CMK (cell line): ENCODE results near the gene ZWINT.

Experiments used
- DNase-seq: peaks from one replicate; pipeline ENCODE4 v3.0.0-alpha.2; 2010; ENCODE audit warnings: low read depth

Gene ZWINT, protein sequence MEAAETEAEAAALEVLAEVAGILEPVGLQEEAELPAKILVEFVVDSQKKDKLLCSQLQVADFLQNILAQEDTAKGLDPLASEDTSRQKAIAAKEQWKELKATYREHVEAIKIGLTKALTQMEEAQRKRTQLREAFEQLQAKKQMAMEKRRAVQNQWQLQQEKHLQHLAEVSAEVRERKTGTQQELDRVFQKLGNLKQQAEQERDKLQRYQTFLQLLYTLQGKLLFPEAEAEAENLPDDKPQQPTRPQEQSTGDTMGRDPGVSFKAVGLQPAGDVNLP

DNA sequence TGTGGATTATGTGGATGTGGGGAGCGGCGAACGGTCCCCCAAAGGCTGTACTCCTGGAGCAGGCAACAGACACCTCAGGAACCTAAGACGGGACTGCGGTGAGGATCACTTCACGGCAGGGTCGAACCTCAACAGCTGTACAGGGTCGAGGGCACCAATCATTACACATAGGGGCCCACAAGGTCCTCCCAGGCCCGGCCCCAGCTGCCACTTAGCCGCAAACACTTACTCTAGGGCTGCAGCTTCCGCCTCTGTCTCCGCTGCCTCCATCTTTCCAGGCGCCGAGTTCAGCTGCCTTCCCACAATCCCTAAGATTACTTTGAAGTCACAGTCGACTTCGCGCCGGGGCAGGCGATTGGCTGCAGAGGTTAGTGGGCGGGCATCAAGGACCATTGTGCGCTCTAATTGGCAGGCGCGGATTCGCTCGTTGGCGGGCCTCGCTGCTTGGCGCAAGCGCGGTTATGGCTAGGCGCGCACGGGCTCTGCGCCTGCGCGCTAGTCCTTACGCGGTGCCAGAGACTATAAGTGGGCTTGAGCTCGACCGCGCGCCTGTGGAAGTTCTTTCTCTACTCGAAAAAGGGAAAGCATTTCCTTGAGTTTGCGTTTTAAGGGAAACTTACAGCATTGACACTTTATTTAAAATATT is at the start of gene ZWINT:
Gene ZWINT, minus strand, starts transcription at position 293 of the 646 bp plus-strand sequence. Its CDS starts 23 bp downstream, at position 270.
- DNase-seq = peak; percentile 88

DNA sequence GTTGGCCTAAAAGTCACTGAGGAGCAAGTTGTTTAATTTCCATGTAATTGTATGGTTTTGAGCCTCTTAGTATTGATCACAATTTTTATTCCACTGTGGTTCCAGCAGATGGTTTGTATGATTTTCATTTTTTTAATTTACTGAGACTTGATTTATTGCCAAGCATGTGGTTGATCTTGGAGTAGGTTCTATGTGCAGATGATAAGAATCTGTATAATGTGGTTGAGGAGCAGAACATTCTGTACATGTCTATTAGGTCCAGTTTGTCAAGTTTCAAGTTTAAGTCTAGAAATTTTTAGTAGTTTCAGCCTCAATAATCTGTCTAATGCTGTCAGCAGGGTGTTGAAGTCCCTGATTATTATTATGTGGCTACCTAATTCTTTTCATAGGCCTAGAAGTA is 22.7 kb upstream of the ZWINT start:
- DNase-seq = no peak

DNA sequence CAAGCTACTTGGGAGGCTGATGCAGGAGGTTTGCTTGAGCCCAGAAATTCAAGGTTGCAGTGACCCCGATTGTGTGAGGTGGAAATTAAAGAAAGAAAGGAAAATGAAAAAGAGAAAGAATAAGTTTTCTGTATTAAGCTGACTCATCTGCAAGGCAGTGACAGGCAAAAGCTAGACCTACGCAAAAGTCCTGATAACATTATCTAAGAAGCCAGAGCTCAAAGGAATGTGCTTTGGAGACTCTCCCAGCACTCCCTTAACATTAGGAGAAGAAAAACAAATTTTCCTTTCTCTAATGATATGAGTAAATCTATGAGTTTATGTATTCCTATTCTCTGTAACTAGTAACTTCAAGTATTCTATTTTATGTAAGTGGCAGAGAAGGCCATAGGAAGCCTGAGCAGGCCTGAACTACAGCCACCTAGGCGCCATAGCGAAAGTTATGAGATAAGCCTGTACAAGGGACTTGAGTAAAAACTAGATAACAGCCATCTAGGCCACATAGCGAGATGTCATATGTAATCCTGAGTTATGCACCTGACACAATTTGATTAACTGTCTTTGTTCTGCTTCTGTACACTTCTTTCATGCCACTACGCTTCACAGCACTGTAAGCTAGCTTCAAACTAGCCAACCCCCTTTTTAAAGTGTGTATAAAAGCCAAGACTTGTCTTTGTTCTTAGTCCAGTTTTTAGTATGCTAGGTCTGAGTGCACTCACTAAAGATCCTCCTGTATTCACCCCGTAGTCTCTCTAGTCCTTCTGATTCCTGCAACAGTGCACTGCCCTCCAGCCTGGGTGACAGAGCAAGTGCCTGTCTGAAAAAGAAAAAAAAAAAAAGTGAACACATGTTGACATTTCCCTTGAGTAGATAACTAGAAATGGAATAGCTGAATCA is 9.4 kb upstream of the ZWINT start:
- DNase-seq = peak; percentile 15

DNA sequence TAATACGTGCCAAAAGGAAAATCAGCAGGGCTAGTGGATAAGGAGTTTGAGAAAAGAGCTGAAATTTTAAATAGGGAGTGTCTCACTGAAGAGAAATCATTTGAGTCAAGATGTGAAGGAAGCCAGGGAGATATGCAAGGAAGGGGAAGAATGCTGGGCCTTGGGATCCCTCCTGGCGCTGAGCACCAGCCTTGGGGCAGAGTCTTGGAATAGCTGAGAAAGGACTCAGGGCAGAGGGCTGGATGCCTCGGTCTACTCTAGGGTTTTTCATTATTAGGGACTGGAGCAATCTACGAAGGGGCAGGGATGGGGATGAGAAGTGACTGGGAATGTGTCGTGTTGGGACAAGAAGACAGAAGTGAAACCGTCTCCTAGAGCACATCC is 484 bp downstream of the ZWINT start:
- no peak for DNase-seq

DNA sequence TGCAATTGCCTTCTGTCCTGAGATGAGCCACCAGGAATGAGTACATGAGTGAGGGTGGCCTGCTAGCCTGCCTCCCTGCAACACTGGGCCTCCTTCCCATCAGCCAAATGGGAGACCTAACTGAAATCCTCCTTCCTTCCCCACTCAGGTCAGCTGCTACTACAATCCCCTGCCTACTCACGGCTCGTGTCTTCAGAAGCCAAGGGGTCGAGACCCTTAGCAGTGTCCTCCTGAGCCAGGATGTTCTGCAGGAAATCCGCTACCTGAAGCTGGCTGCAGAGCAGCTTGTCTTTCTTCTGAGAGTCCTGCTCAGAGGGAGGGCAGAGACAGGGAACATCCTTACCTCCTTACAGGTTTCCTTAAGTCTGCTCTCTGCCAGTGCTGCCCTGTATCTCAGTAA is 1.2 kb downstream of the ZWINT start:
- no peak for DNase-seq

DNA sequence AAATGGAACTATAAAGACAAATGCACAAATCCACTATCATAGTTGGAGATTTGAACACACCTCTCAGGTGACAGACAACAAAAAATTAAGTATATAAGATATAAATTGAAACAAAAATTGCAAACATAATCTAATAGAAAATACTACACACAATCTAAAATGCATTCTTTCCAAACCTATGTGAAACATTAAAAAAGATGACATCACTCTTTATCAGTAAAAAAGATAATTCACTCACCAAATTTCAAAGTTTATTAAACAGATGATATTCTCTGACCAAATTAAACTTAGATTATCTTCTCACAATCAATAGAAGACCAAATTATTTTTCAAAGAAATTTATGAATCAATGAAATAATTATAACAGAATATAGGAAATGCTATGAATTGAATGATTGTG is 4.0 kb downstream of the ZWINT start:
- DNase-seq = no peak

DNA sequence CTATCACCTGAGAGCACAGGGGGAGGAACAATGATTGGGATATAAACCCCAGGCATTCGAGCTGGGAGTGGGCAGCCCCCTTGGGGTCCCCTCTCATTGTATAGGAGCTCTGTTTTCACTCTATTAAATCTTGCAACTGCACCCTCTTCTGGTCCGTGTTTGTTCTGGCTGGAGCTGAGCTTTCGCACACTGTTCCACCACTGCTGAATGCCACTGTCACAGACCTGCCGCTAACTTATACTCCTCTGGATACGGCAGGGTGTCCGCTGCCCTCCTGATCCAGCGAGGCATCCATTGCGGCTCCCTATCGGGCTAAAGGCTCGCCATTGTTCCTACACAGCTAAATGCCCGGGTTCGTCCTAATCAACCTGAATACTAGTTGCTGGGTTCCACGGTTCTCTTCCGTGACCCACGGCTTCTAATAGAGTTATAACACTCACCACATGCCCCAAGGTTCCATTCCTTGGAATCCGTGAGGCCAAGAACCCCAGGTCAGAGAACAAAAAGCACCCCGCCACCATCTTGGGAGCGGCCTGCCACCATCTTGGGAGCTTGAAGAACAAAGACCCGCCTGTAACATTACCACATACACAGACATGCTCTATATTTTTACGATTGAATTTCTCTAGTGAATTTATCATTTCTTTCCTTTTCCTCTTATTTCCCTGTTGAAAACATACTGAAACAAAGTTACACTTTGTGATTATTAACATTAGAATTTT is 9.0 kb downstream of the ZWINT start:
- DNase-seq = no peak

DNA sequence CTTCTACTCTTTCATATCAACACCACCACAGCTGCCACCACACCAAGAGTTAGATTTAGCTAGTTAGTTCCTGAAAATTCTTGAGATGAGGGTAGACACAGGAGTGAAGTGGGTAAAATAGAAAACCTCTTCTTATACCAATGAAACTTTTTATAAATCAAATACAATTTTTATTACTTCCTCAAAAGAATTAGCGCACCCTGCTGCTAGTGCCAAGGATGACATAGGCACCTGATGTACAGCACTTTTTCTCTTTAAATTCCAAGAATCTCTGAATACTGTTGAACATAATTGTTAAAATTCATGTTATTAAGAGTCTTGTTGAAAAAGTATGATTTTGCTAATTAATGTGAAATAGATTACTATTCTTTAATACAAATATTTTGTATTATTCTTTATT is 11.4 kb downstream of the ZWINT start:
- no peak for DNase-seq

DNA sequence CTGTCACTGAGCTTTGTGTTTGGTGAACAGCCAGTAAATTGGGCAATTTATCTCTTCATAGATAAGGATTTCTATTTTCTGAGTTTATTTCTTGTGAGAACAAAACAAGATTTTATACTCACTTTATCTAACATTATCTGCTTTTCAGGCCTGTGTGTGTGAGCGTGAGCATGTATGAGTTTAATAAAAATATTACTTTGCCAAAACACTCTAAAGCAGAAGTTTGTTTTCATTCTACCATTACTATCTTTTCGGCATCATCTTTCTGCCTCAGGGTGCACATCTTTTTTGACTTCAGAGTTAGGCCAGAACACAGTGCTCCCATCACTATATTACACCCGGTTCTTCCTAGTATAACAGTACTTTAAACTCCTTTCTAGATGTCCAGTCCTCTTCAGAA is 13.0 kb downstream of the ZWINT start:
- no peak for DNase-seq

DNA sequence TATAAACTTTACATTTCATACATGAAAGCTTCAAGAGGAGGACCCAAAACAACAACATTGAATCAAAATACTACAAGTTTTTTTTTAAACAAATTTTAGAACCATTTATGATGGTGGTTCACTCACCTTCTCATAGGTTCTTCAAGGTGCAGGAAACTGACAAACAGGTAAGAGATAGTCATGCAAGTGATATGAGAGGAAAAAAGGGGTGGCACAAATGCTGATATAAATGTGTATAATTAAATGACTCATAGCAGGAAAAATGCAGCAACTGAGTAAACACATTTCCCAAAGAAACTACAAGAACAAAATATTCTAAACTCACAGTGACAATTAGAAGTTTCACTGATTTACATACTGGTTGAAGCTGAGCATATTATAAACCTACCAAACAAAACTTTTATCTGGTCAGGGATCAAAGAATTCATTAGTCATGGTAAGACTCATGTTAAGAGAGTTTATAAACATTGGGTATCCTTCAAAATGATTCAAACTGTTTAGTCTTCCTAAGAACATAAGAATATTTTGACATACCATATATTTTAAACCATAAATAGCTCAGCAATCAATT is 14.1 kb downstream of the ZWINT start:
- DNase-seq = no peak

DNA sequence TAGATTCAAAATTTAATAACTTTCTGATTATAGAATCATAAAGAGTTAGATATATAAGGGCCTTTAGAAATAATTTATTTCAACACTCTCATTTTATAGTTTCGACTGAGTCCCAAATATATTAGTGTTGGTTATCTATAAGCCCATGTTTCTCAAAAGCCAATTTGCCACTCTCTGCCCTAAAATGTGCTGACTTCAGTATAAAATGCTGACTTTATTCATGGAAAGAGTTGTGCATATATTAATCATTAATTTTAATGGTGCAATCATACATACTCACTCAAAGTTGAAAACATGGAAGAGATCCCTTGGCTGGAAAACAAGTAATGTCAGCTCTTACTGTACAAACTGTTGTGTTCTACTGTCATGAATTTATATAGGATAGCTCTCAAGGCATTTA is 19.4 kb downstream of the ZWINT start:
- DNase-seq = no peak

DNA sequence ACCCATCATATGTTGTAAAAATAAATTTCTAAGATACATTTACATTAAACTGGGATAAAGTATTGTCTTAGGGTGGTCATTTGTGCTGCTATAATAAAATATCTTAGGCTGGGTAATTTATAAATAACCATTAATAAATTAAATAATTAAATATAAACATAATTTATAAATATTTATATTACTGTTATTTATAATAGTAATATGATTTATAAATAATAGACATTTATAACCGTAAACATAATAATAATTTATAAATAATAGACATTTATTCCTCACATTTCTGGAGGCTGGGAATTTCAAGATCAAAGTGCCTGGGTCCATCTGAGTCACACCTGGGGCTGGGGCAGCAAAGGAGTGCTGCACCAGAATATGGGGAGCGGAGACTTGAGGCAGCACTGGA is 31.1 kb downstream of the ZWINT start:
- DNase-seq = no peak

DNA sequence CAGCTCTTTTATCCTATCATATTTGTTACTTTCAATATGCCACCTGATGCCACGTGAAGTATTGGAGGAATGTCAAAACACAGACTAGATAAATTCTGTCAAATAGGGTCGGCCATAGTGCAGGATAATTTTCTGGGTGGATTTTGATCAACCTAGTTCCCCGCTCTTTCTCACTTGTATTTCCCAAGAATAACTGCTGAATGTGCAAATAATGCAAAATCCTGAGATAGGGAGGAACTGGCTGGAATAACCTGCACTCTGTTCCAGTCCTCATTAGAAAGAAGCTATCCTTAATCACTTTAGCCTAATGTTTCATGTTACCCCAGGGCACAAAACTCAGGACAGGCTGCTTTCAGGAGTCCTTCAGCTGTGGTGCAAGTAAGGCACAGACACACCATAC is 33.9 kb downstream of the ZWINT start:
- DNase-seq = no peak

DNA sequence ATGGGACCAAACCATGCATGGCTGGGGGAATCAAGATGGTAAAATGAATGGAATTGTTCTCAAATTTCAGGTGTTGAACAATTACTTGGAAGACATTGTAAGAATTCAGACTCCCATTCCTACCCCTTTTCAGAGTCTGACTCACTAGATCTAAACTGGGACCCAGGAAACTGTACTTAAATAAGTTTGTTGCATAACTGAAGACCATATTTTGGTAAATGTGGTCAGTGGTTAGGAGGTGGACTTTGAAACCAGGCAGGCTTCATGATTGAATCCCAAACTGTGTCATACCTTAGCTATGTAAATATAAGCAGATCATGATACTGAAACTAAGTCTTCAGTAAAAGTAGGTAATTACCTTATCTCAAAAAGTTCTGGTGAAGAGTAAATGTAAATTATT is 41.7 kb downstream of the ZWINT start:
- no peak for DNase-seq

DNA sequence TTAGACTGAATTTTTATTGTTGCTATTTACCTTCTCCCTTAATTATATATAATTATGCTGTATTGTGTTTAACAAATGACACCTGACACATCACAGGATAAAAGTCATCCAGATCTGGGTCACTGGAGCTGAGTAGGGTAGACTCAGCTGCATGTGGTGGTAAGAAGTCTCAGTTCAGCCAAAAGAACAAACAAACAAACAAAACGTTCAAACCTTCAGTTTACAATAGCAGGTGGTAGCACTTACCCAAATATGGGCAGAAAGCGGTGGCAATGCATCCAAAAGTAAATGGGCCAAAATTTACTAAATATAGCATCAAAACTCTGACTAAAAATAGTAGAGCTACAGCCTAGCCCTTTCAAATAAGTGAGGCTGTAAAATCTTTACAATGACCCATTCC is 42.2 kb downstream of the ZWINT start:
- no peak for DNase-seq

DNA sequence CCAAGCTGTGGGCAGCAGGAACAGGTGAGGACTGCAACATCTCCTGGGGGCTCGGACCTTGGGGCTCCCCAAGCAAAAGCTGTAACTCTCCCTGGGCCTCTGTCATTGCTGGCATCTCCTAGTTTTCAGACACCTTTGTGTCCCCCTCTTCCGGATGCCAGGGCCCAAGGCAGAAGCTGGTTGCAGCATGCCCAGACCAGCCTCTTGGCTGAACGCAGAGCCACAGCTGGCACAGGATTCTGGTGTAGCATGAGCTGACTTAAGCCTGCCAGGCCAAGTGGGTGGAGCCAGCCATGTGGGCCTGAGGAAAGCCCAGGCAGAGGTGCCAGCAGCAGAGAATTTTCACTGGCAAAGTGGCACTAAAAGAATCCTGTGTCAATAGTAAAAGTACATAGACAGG is 43.5 kb downstream of the ZWINT start:
- no peak for DNase-seq

DNA sequence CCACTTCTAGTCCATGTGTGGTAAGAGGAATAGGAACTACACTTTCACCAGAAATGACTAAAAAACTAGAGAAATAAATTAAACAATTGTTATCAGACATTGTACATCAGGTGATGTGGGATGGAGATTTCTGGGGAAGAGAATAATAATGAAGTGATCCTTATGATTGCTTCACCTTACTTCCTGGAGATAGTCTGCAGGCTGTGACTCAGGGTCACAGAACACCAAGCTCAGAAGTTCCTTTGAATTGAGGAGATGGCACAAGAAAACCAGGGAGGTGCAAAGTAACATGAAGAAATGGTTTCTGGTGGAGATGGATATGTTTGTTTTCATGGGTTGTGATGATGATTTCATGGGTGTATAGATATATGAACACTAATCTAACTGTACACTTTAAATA is 44.5 kb downstream of the ZWINT start:
- DNase-seq = no peak
